HEK293 (cell line): ENCODE measurements around the gene NLK.

Experiments used
- CTCF ChIA-PET: fragments of 350-600 bp; formaldehyde crosslinking; extraction: SDS; loops from one replicate; lab custom pipeline; 2021; ENCODE audit warnings: antibody characterized with exemption; lab: Yijun Ruan, JAX
- POLR2A ChIA-PET: fragments of 300-600 bp; formaldehyde crosslinking; extraction: SDS; loops from one replicate; lab custom pipeline; 2020; ENCODE audit warnings: antibody characterized with exemption, inconsistent platforms; lab: Yijun Ruan, JAX
- H3K27ac ChIP-seq: fragments of 200-500 bp; sonication (Bioruptor generic); 2 replicates; pipeline ENCODE4 v1.5.1; 2014; ENCODE audit warnings: low read depth, low read length, control low read depth, inconsistent platforms; ENCODE audit errors: extremely low read depth
- H3K36me3 ChIP-seq, 2 experiments: fragments of 200-500 bp in 1 of 2; sonication (Bioruptor generic) in 1 of 2; 1 replicate in 1 of 2; 2 replicates in 1 of 2; pipeline ENCODE4 v1.5.1; 2014 to 2017; ENCODE audit warnings: inconsistent platforms in 2 of 2, low read length in 2 of 2; ENCODE audit not compliant: control insufficient read depth in 2 of 2, insufficient read depth in 1 of 2
- H3K4me1 ChIP-seq: fragments of 200-500 bp; sonication (Bioruptor generic); 2 replicates; pipeline ENCODE4 v1.5.1; 2014; ENCODE audit warnings: mild to moderate bottlenecking, low read length, inconsistent platforms; ENCODE audit not compliant: control insufficient read depth, insufficient read depth
- H3K4me3 ChIP-seq: 2 replicates; pipeline ENCODE4 v1.5.1; 2011; ENCODE audit warnings: low read depth, mild to moderate bottlenecking, control low read depth, low read length, moderate library complexity
- H3K9me3 ChIP-seq: fragments of 200-500 bp; sonication (Bioruptor generic); 2 replicates; pipeline ENCODE4 v1.5.1; 2014; ENCODE audit warnings: low read depth, low read length, inconsistent platforms; ENCODE audit not compliant: control insufficient read depth, insufficient read depth
- ATF2 ChIP-seq: fragments of 450-650 bp; formaldehyde crosslinking; IDR thresholded peaks from 2 replicates; pipeline ENCODE4 v1.5.1; 2016; ENCODE audit warnings: missing biosample characterization, missing genetic modification characterization, low read depth
- KLF9 ChIP-seq: fragments of 450-650 bp; formaldehyde crosslinking; IDR thresholded peaks from 2 replicates; pipeline ENCODE4 v1.5.1; 2016; ENCODE audit warnings: missing biosample characterization, missing genetic modification characterization, low read depth
- RBAK ChIP-seq: fragments of 450-650 bp; formaldehyde crosslinking; IDR thresholded peaks from 2 replicates; pipeline ENCODE4 v1.5.1; 2016; ENCODE audit warnings: missing biosample characterization, missing genetic modification characterization
- SCRT1 ChIP-seq: fragments of 450-650 bp; formaldehyde crosslinking; IDR thresholded peaks from 2 replicates; pipeline ENCODE4 v1.5.1; 2016; ENCODE audit warnings: missing biosample characterization, missing genetic modification characterization, borderline replicate concordance
- ZBTB6 ChIP-seq: fragments of 450-650 bp; formaldehyde crosslinking; IDR thresholded peaks from 2 replicates; pipeline ENCODE4 v1.5.1; 2017; ENCODE audit warnings: missing biosample characterization, missing genetic modification characterization
- ZEB2 ChIP-seq: fragments of 450-650 bp; formaldehyde crosslinking; IDR thresholded peaks from 2 replicates; pipeline ENCODE4 v1.5.1; 2016; ENCODE audit warnings: missing biosample characterization, missing genetic modification characterization
- ZNF175 ChIP-seq: fragments of 450-650 bp; formaldehyde crosslinking; IDR thresholded peaks from 2 replicates; pipeline ENCODE4 v1.5.1; 2016; ENCODE audit warnings: missing biosample characterization, missing genetic modification characterization
- ZNF266 ChIP-seq: fragments of 450-650 bp; formaldehyde crosslinking; IDR thresholded peaks from 2 replicates; pipeline ENCODE4 v1.5.1; 2016; ENCODE audit warnings: missing biosample characterization, missing genetic modification characterization, low read depth
- ZNF311 ChIP-seq: fragments of 450-650 bp; formaldehyde crosslinking; IDR thresholded peaks from 2 replicates; pipeline ENCODE4 v1.5.1; 2017; ENCODE audit warnings: missing biosample characterization, missing genetic modification characterization, borderline replicate concordance
- ZNF391 ChIP-seq: fragments of 450-650 bp; formaldehyde crosslinking; IDR thresholded peaks from 2 replicates; pipeline ENCODE4 v1.5.1; 2016; ENCODE audit warnings: low read depth, missing biosample characterization, missing genetic modification characterization, borderline replicate concordance
- ZNF404 ChIP-seq: fragments of 450-650 bp; formaldehyde crosslinking; IDR thresholded peaks from 2 replicates; pipeline ENCODE4 v1.5.1; 2017; ENCODE audit warnings: missing biosample characterization, missing genetic modification characterization
- ZNF449 ChIP-seq: fragments of 450-650 bp; formaldehyde crosslinking; IDR thresholded peaks from 2 replicates; pipeline ENCODE4 v1.5.1; 2017; ENCODE audit warnings: missing biosample characterization, mild to moderate bottlenecking, missing genetic modification characterization, moderate library complexity
- ZNF514 ChIP-seq: fragments of 450-650 bp; formaldehyde crosslinking; IDR thresholded peaks from 2 replicates; pipeline ENCODE4 v1.5.1; 2016; ENCODE audit warnings: missing biosample characterization, missing genetic modification characterization
- ZNF585B ChIP-seq: fragments of 450-650 bp; formaldehyde crosslinking; IDR thresholded peaks from 2 replicates; pipeline ENCODE4 v1.5.1; 2016; ENCODE audit warnings: missing biosample characterization, missing genetic modification characterization
- ZNF629 ChIP-seq: fragments of 450-650 bp; formaldehyde crosslinking; IDR thresholded peaks from 2 replicates; pipeline ENCODE4 v1.5.1; 2017; ENCODE audit warnings: missing biosample characterization, missing genetic modification characterization
- ZNF707 ChIP-seq: fragments of 450-650 bp; formaldehyde crosslinking; IDR thresholded peaks from 2 replicates; pipeline ENCODE4 v1.5.1; 2016; ENCODE audit warnings: missing biosample characterization, missing genetic modification characterization

NLK gene

GRCh38 chr17:28085766-28086165, 43.3 kb downstream of the NLK start:
- peak; percentile 46; the same call in 1 of the 2 replicates for TF ChIP-seq ATF2 (tag by site-specific recombination)
- TF ChIP-seq ZNF629 (tag by site-specific recombination), result peak; percentile 20; the same call in 1 of the 2 replicates
- no peak for TF ChIP-seq ZNF585B (tag by site-specific recombination)
- peaks cover 17% of the 10 kb centered on the region for H3K4me1 ChIP-seq
- no peaks in the 10 kb centered on the region; the same call in 1 of the 2 replicates for H3K9me3 ChIP-seq
- ChIA-PET CTCF (interaction anchor here (1.0 kb wide), 1 partner anchor 206 kb away, joined by 3 read pairs; no protein-coding TSS in a partner anchor), POLR2A (no interaction called here)
- no peaks in the 10 kb centered on the region for H3K36me3 ChIP-seq
- no peak overlapping the region for H3K27ac ChIP-seq
- H3K4me3 ChIP-seq, result no peak overlapping the region

GRCh38 chr17:28086519-28086918, 44.0 kb downstream of the NLK start:
- no peaks in the 10 kb centered on the region for H3K36me3 ChIP-seq
- no peaks in the 10 kb centered on the region; the same call in 1 of the 2 replicates for H3K9me3 ChIP-seq
- no peak overlapping the region for H3K27ac ChIP-seq
- POLR2A ChIA-PET, result interaction anchor here (1.0 kb wide), 1 partner anchor 45 kb away, joined by 3 read pairs; no protein-coding TSS in a partner anchor
- peaks cover 16% of the 10 kb centered on the region for H3K4me1 ChIP-seq
- no peak overlapping the region for H3K4me3 ChIP-seq
- CTCF ChIA-PET, result interaction anchor here (0.9 kb wide), 1 partner anchor 13 kb away, joined by 4 read pairs; no protein-coding TSS in a partner anchor
- TF ChIP-seq ZEB2 (tag by site-specific recombination), result no peak
- no peak for TF ChIP-seq ZNF175 (tag by site-specific recombination)
- no peak for TF ChIP-seq KLF9 (tag by site-specific recombination)
- TF ChIP-seq ZNF266 (tag by site-specific recombination), result no peak
- no peak for TF ChIP-seq RBAK (tag by site-specific recombination)
- TF ChIP-seq ZNF404 (tag by site-specific recombination), result no peak

GRCh38 chr17:28087743-28088142, 45.3 kb downstream of the NLK start:
- H3K9me3 ChIP-seq, result no peaks in the 10 kb centered on the region; the same call in 1 of the 2 replicates
- ChIA-PET POLR2A (no interaction called here), CTCF (interaction anchor here (1.2 kb wide), 1 partner anchor 18 kb away, joined by 3 read pairs; no protein-coding TSS in a partner anchor)
- H3K4me3 ChIP-seq, result no peak overlapping the region
- no peaks in the 10 kb centered on the region for H3K36me3 ChIP-seq
- TF ChIP-seq ZNF391 (no peak), ZNF514 (tag by site-specific recombination) (no peak), ZBTB6 (no peak), ZNF311 (tag by site-specific recombination) (no peak), SCRT1 (tag by site-specific recombination) (no peak), ZNF707 (tag by site-specific recombination) (no peak), ZNF449 (tag by site-specific recombination) (no peak)
- H3K27ac ChIP-seq, result no peak overlapping the region
- H3K4me1 ChIP-seq, result peaks cover 4% of the 10 kb centered on the region; the same call in 1 of the 2 replicates
